Lower lobe of right lung (tissue), 2 donors: ENCODE data around the gene ZNF575. TPM values are rescaled to one million over a fixed set of nuclear protein-coding genes. Genes with fewer than 3 reads are reported as not detected.

ENCODE experiments used
- ATAC-seq, 2 donors: fragments of 200-7000 bp; cut with Tn5 transposase; one replicate each; pipeline ENCODE4 v1.9.1; 2020 to 2022; ENCODE audit warnings: mild to moderate bottlenecking in 2 of 2, moderate library complexity in 2 of 2
- DNase-seq: peaks from one replicate; pipeline ENCODE4 v3.0.0-alpha.2; 2020
- H3K27ac ChIP-seq: fragments of 200-600 bp; one replicate; pipeline ENCODE4 v1.8.0; 2022
- H3K27me3 ChIP-seq: fragments of 200-600 bp; one replicate; pipeline ENCODE4 v1.8.0; 2022; ENCODE audit warnings: low read depth
- H3K36me3 ChIP-seq: fragments of 200-600 bp; one replicate; pipeline ENCODE4 v1.8.0; 2022; ENCODE audit warnings: mild to moderate bottlenecking
- H3K4me1 ChIP-seq: fragments of 200-600 bp; one replicate; pipeline ENCODE4 v1.8.0; 2022
- H3K4me3 ChIP-seq: fragments of 200-600 bp; one replicate; pipeline ENCODE4 v1.8.0; 2022; ENCODE audit warnings: mild to moderate bottlenecking
- H3K9me3 ChIP-seq: fragments of 200-600 bp; one replicate; pipeline ENCODE4 v1.8.0; 2022
- intact Hi-C: fragments of 100-400 bp; cut with DNase I; formaldehyde crosslinking; loops from one replicate; pipeline ENCODE4 v1.11.0; 2022
- total RNA-seq: library from RNA; stranded (reverse); fragmentation: NEBNext Ultra II Directional; extraction: Animal tissue kit (Norgen Biotek cat#: 25700); gene quantifications from one replicate; pipeline ENCODE4 v1.2.1, GENCODE V29; 2021
- TF ChIP-seq, protein P1 (sequence below): fragments of 200-600 bp; IDR thresholded peaks from one replicate; pipeline ENCODE4 v1.8.0; 2022; ENCODE audit warnings: antibody characterized with exemption, mild to moderate bottlenecking
- donor health status: DM: no; HTN: yes; CAD: no; lungs with severe emphysema.

Gene ZNF575
- total RNA-seq, 1 donor from 2014 or later, result 2.8 TPM

DNA sequence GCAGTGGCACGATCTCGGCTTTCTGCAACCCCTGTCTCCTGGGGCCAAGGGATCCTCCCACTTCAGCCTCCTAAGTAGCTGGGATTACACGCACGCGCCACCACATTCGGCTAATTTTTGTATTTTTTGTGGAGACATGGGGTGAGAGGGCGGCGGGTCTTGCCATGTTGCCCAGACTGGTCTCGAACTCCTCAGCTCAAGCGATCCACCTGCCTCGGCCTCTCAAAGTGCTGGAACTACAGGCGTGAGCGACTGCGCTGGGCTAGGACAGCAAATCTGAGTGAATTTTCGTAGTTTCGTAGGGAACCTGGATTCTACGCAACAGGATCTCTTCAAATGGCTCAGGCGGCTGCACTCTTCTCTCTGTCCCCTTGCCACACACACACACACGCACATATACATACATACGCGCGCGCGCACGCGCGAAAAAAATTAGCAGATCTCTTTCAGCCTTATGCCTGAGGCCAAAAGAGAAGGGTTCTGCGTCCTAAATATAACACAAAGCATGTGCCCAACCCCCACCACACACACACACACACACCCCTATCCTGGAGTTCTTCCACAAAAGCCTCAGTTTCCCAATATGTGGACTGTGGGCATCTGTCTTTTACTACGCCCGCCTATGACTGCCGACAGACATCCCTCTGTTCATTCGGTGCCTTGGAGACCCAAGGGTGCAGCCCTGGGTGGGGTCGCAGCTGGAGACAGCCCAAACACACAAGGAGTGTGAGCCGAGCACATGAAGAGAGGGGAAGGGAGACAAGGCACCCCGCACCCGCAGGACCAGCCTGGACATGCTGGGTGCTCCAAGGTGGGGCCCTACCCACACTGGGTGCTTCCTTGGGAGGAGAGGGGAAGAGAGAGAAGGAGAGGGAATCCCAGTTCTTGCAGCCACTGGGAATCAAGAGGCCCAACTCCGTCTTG lies 43.2 kb downstream of the ZNF575 start:
- Histone ChIP-seq H3K27me3 (no peaks in the 10 kb centered on the region), H3K4me3 (peak overlapping the region; percentile 74), H3K9me3 (no peaks in the 10 kb centered on the region), H3K27ac (peak overlapping the region; percentile 86), H3K36me3 (peaks cover 4% of the 10 kb centered on the region), H3K4me1 (peaks cover 25% of the 10 kb centered on the region)
- peak in 1 of 2 donors; percentile 2 for ATAC-seq
- DNase-seq, result peak; percentile 49
- TF ChIP-seq, protein P1, sequence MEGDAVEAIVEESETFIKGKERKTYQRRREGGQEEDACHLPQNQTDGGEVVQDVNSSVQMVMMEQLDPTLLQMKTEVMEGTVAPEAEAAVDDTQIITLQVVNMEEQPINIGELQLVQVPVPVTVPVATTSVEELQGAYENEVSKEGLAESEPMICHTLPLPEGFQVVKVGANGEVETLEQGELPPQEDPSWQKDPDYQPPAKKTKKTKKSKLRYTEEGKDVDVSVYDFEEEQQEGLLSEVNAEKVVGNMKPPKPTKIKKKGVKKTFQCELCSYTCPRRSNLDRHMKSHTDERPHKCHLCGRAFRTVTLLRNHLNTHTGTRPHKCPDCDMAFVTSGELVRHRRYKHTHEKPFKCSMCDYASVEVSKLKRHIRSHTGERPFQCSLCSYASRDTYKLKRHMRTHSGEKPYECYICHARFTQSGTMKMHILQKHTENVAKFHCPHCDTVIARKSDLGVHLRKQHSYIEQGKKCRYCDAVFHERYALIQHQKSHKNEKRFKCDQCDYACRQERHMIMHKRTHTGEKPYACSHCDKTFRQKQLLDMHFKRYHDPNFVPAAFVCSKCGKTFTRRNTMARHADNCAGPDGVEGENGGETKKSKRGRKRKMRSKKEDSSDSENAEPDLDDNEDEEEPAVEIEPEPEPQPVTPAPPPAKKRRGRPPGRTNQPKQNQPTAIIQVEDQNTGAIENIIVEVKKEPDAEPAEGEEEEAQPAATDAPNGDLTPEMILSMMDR, result no peak
- intact Hi-C loops, result no loop called here

DNA sequence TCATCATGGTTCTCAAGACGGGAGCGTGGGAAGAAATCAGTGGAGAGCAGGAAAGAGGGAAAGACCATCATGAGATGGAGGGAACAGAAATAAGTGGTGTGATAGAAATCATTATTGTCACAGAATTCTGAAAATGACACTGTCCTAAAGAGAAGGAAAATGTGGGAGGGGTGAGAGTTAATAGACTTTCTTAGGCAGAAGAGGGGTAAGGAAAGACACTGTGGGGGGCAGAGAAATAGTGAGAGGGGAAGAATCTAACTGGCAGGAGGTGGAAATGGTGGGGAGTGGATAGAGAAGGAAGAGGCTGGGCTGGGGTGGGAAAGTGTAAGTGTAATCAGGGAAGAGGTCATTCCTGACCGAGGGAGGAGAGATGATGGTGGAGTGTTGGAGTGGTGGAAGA lies 45.8 kb downstream of the ZNF575 start:
- TF ChIP-seq, protein P1, result no peak
- H3K36me3 ChIP-seq, result no peaks in the 10 kb centered on the region
- peaks cover 29% of the 10 kb centered on the region for H3K4me1 ChIP-seq
- intact Hi-C loops, result no loop called here
- H3K9me3 ChIP-seq, result no peaks in the 10 kb centered on the region
- ATAC-seq (no peak), DNase-seq (no peak)
- no peak overlapping the region for H3K27ac ChIP-seq
- no peaks in the 10 kb centered on the region for H3K27me3 ChIP-seq
- H3K4me3 ChIP-seq, result no peak overlapping the region

DNA sequence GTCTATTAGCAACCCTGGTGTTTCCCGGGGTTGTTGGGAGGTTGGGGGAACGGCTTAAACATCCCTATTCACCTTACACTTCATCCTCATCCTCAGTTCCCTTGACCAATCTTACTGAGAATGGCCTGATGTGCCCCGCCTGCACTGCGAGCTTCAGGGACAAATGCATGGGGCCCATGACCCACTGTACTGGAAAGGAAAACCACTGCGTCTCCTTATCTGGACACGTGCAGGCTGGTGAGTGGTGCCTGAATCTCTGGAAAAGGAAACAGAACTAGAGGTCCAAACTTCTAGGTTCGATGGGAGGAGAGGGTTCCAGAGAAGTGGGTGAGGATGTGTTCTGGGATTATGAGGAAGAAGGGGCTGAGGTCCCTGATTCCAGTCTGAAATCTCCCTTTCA lies 48.5 kb downstream of the ZNF575 start:
- H3K27me3 ChIP-seq, result no peaks in the 10 kb centered on the region
- TF ChIP-seq, protein P1, result no peak
- H3K27ac ChIP-seq, result peak overlapping the region; percentile 67
- peaks cover 14% of the 10 kb centered on the region for H3K4me1 ChIP-seq
- DNase-seq (no peak), ATAC-seq (no peak)
- peak overlapping the region; percentile 53 for H3K4me3 ChIP-seq
- intact Hi-C loops, result no loop called here
- H3K9me3 ChIP-seq, result no peaks in the 10 kb centered on the region
- no peaks in the 10 kb centered on the region for H3K36me3 ChIP-seq

DNA sequence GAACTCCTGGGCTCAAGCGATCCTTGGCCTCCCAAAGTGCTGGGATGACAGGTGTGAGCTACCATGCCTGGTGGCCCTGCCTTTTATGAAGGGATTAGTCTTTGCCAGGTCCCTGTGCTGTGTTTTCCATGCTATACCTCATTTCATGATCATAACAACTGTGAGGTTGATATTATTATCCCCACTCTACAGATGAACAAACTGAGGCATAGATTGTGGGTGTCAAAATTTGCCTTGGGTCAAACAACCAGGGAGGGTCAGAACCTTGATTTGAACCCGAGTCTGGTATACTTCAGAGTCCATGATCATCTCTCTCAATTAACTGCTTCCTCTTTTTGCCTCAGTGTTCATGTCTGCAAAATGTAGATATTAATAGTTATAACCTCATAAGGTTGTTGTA lies 49.5 kb downstream of the ZNF575 start:
- H3K27ac ChIP-seq, result no peak overlapping the region
- no peak overlapping the region for H3K4me3 ChIP-seq
- H3K9me3 ChIP-seq, result no peaks in the 10 kb centered on the region
- peaks cover 14% of the 10 kb centered on the region for H3K4me1 ChIP-seq
- H3K27me3 ChIP-seq, result no peaks in the 10 kb centered on the region
- ATAC-seq, result no peak
- no peaks in the 10 kb centered on the region for H3K36me3 ChIP-seq
- TF ChIP-seq, protein P1, result no peak
- DNase-seq, result no peak
- intact Hi-C loops, result no loop called here

DNA sequence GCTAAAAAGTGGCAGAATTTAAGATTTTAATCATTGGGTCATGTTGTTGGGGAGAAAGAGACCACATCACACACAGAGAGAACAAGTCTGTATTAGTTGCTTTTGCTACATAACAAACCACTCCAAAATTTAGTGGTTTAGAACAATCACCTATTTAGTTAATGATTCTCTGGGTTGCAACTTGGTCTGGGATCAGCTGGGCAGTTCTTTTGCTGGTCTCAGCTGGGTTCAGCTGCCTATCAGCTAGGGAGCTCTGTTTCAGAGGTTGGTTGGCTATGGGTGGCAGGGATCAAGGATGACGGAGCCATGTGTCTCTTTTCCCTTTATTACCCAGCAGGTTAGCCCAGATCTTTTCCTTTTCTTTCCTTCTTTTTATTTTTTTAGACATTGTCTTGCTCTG lies 51.5 kb downstream of the ZNF575 start:
- no peak overlapping the region for H3K27ac ChIP-seq

More for the DNA sequence above, 51.5 kb downstream of the ZNF575 start:
- H3K4me3 ChIP-seq, result no peak overlapping the region
- H3K4me1 ChIP-seq, result peaks cover 14% of the 10 kb centered on the region
- ATAC-seq (no peak), DNase-seq (no peak)
- no peaks in the 10 kb centered on the region for H3K27me3 ChIP-seq
- TF ChIP-seq, protein P1, result no peak
- no peaks in the 10 kb centered on the region for H3K9me3 ChIP-seq
- intact Hi-C loops, result no loop called here
- H3K36me3 ChIP-seq, result peaks cover 7% of the 10 kb centered on the region

Other genes with a start within 250 kb of the ZNF575 start
- gene CD177, start 179.5 kb upstream of the ZNF575 start, total RNA-seq, result 5.7 TPM
- gene TEX101, start 118.3 kb upstream of the ZNF575 start, total RNA-seq, result not detected
- 0.74 TPM for gene LYPD3, start 67.6 kb upstream of the ZNF575 start, total RNA-seq
- gene PHLDB3, start 28.4 kb upstream of the ZNF575 start, total RNA-seq, result 7.8 TPM
- gene ETHE1, start 6.0 kb upstream of the ZNF575 start, total RNA-seq, result 47.4 TPM
- 26.9 TPM for gene XRCC1, start 42.3 kb downstream of the ZNF575 start, total RNA-seq
- gene PINLYP, start 42.6 kb downstream of the ZNF575 start, total RNA-seq, result 5.8 TPM
- gene IRGQ, start 62.9 kb downstream of the ZNF575 start, total RNA-seq, result 21.1 TPM
- gene ZNF576, start 63.4 kb downstream of the ZNF575 start, total RNA-seq, result 14.2 TPM
- 0.24 TPM for gene SRRM5, start 78.9 kb downstream of the ZNF575 start, total RNA-seq
- 29.6 TPM for gene ZNF428, start 86.4 kb downstream of the ZNF575 start, total RNA-seq
- 8.1 TPM for gene CADM4, start 106.7 kb downstream of the ZNF575 start, total RNA-seq
- 96.2 TPM for gene PLAUR, start 137.0 kb downstream of the ZNF575 start, total RNA-seq
- not detected for gene IRGC, start 182.9 kb downstream of the ZNF575 start, total RNA-seq
- gene SMG9, start 221.8 kb downstream of the ZNF575 start, total RNA-seq, result 47.3 TPM
- 3.6 TPM for gene KCNN4, start 247.8 kb downstream of the ZNF575 start, total RNA-seq